Left renal pelvis (tissue), 4 donors: Measurements from ENCODE around the gene PA2G4. TPM values are rescaled to one million over a fixed set of nuclear protein-coding genes. Genes with fewer than 3 reads are reported as not detected.

ENCODE experiments used
- DNase-seq, 4 donors: peaks; one replicate each; pipeline ENCODE4 v3.0.0-alpha.2; 2013; ENCODE audit warnings: low read depth in 4 of 4, low spot score in 3 of 4
- polyA plus RNA-seq, 4 donors: library from polyadenylated mRNA; unstranded; fragments of 120-200 nt; gene quantifications; one replicate each; pipeline ENCODE4 v1.2.1, GENCODE V29; 2013; ENCODE audit not compliant: insufficient read length in 4 of 4

PA2G4 gene
- polyA plus RNA-seq, 4 donors, result 104 to 166 (median 154) TPM

- DNase-seq, result no peak
Measured at GRCh38 chr12:56162468-56163290, 58.3 kb downstream of the PA2G4 start.

Other genes starting within 250 kb of the PA2G4 start
- 10 to 100 TPM; 28.1 to 39.1 (median 35.7) TPM for gene PYM1, start 176.7 kb upstream of the PA2G4 start, polyA plus RNA-seq
- 10 to 100 TPM; 18.2 to 28.1 (median 23.5) TPM for gene DGKA, start 173.4 kb upstream of the PA2G4 start, polyA plus RNA-seq
- gene PMEL, start 138.5 kb upstream of the PA2G4 start, polyA plus RNA-seq, result 1 to 10 TPM; 2.0 to 4.2 (median 3.2) TPM
- gene CDK2, start 137.7 kb upstream of the PA2G4 start, polyA plus RNA-seq, result 10 to 100 TPM; 58.8 to 71.5 (median 66.9) TPM
- gene RAB5B, start 130.5 kb upstream of the PA2G4 start, polyA plus RNA-seq, result 100 to 1,000 TPM; 140 to 172 (median 166) TPM
- gene SUOX, start 107.3 kb upstream of the PA2G4 start, polyA plus RNA-seq, result 10 to 100 TPM; 34.7 to 50.6 (median 45.9) TPM
- gene IKZF4, start 83.5 kb upstream of the PA2G4 start, polyA plus RNA-seq, result 10 to 100 TPM; 16.3 to 24.3 (median 17.7) TPM
- gene RPS26, start 62.6 kb upstream of the PA2G4 start, polyA plus RNA-seq, result 100 to 1,000 TPM in 3 of 4 donors, 10 to 100 TPM in 1; 92.7 to 593 (median 231) TPM
- 100 to 1,000 TPM in 1 of 4 donors, 10 to 100 TPM in 2, 1 to 10 TPM in 1; 6.8 to 103 (median 77.2) TPM for gene ERBB3, start 24.4 kb upstream of the PA2G4 start, polyA plus RNA-seq
- 1,000 to 10,000 TPM; 4,554 to 5,864 (median 4,890) TPM for gene RPL41, start 12.1 kb downstream of the PA2G4 start, polyA plus RNA-seq
- 1 to 10 TPM; 4.7 to 6.5 (median 5.7) TPM for gene ZC3H10, start 13.7 kb downstream of the PA2G4 start, polyA plus RNA-seq
- 10 to 100 TPM; 66.2 to 79.3 (median 74.2) TPM for gene ESYT1, start 23.7 kb downstream of the PA2G4 start, polyA plus RNA-seq
- 100 to 1,000 TPM; 138 to 185 (median 160) TPM for gene MYL6B, start 48.0 kb downstream of the PA2G4 start, polyA plus RNA-seq
- gene MYL6, start 53.8 kb downstream of the PA2G4 start, polyA plus RNA-seq, result 1,000 to 10,000 TPM; 1,577 to 1,968 (median 1,895) TPM
- gene SMARCC2, start 84.9 kb downstream of the PA2G4 start, polyA plus RNA-seq, result 100 to 1,000 TPM; 106 to 137 (median 129) TPM
- 10 to 100 TPM; 42.5 to 43.6 (median 43.3) TPM for gene RNF41, start 117.4 kb downstream of the PA2G4 start, polyA plus RNA-seq
- 10 to 100 TPM; 26.5 to 31.0 (median 30.3) TPM for gene NABP2, start 119.8 kb downstream of the PA2G4 start, polyA plus RNA-seq
- gene SLC39A5, start 125.5 kb downstream of the PA2G4 start, polyA plus RNA-seq, result 10 to 100 TPM in 3 of 4 donors, 1 to 10 TPM in 1; 3.0 to 63.3 (median 44.9) TPM
- gene ANKRD52, start 153.8 kb downstream of the PA2G4 start, polyA plus RNA-seq, result 10 to 100 TPM; 23.8 to 42.5 (median 28.9) TPM
- 10 to 100 TPM; 11.0 to 21.2 (median 15.5) TPM for gene COQ10A, start 162.4 kb downstream of the PA2G4 start, polyA plus RNA-seq
- gene CS, start 195.8 kb downstream of the PA2G4 start, polyA plus RNA-seq, result 100 to 1,000 TPM; 114 to 224 (median 198) TPM
- gene CNPY2, start 211.4 kb downstream of the PA2G4 start, polyA plus RNA-seq, result 100 to 1,000 TPM in 3 of 4 donors, 10 to 100 TPM in 1; 95.9 to 159 (median 151) TPM
- 100 to 1,000 TPM in 2 of 4 donors, 10 to 100 TPM in 2; 48.7 to 116 (median 92.9) TPM for gene PAN2, start 229.4 kb downstream of the PA2G4 start, polyA plus RNA-seq
- 1 to 10 TPM in 1 of 4 donors, under 1 TPM in 3; 0.57 to 1.3 (median 0.77) TPM for gene IL23A, start 234.3 kb downstream of the PA2G4 start, polyA plus RNA-seq